Neuron (in vitro differentiated cells): Measurements from ENCODE around the gene RAB15.

Experiments used
- H2AFZ ChIP-seq: one replicate; pipeline ENCODE4 v1.6.1; 2013; ENCODE audit warnings: low read depth, mild to moderate bottlenecking, inconsistent platforms, low read length, moderate library complexity
- H3K27me3 ChIP-seq: one replicate; pipeline ENCODE4 v1.6.1; 2013; ENCODE audit warnings: low read length; ENCODE audit not compliant: insufficient read depth
- H3K36me3 ChIP-seq: one replicate; pipeline ENCODE4 v1.6.1; 2013; ENCODE audit warnings: low read length; ENCODE audit not compliant: insufficient read depth
- H3K4me1 ChIP-seq: one replicate; pipeline ENCODE4 v1.6.1; 2013; ENCODE audit warnings: low read length; ENCODE audit not compliant: insufficient read depth
- H3K4me3 ChIP-seq: 2 replicates; pipeline ENCODE4 v1.5.1; 2013; ENCODE audit warnings: mild to moderate bottlenecking, low read length, moderate library complexity
- H3K9me3 ChIP-seq: one replicate; pipeline ENCODE4 v1.6.1; 2013; ENCODE audit warnings: low read length

Gene RAB15

GRCh38 chr14:64971943-64972791 lies at the start of gene RAB15:
RAB15 (minus strand) TSS chr14:64972336; CDS start chr14:64972076, 260 bp downstream.
- no peaks in the 10 kb centered on the region for H3K27me3 ChIP-seq
- H3K4me1 ChIP-seq, result peaks cover 6% of the 10 kb centered on the region
- no peaks in the 10 kb centered on the region for H3K36me3 ChIP-seq
- no peaks in the 10 kb centered on the region for H3K9me3 ChIP-seq
- H3K4me3 ChIP-seq, result peak within 1 kb of the TSS; percentile 69
- peak within 1 kb of the TSS; percentile 82 for H2AFZ ChIP-seq

- Histone ChIP-seq H3K4me1 (peaks cover 21% of the 10 kb centered on the region), H3K36me3 (no peaks in the 10 kb centered on the region), H3K4me3 (no peak overlapping the region), H3K9me3 (no peaks in the 10 kb centered on the region), H3K27me3 (no peaks in the 10 kb centered on the region), H2AFZ (no peak overlapping the region)
Observed at GRCh38 chr14:65019944-65020566, 47.9 kb upstream of the RAB15 start.

GRCh38 chr14:65016471-65016870 lies 44.3 kb upstream of the RAB15 start:
- Histone ChIP-seq H3K4me3 (no peak overlapping the region), H3K4me1 (peaks cover 21% of the 10 kb centered on the region), H3K9me3 (no peaks in the 10 kb centered on the region), H2AFZ (no peak overlapping the region), H3K36me3 (peaks cover 16% of the 10 kb centered on the region), H3K27me3 (no peaks in the 10 kb centered on the region)

- Histone ChIP-seq H2AFZ (no peak overlapping the region), H3K9me3 (no peaks in the 10 kb centered on the region), H3K27me3 (no peaks in the 10 kb centered on the region), H3K4me3 (no peak overlapping the region), H3K36me3 (peaks cover 16% of the 10 kb centered on the region), H3K4me1 (peaks cover 21% of the 10 kb centered on the region)
Observed at GRCh38 chr14:65015391-65015790, 43.3 kb upstream of the RAB15 start.

GRCh38 chr14:65012353-65012752 lies 40.2 kb upstream of the RAB15 start:
- H3K4me1 ChIP-seq, result peaks cover 14% of the 10 kb centered on the region

GRCh38 chr14:65011538-65011937 lies 39.4 kb upstream of the RAB15 start:
- Histone ChIP-seq H3K4me3 (no peak overlapping the region), H3K9me3 (no peaks in the 10 kb centered on the region), H3K4me1 (peaks cover 8% of the 10 kb centered on the region), H3K27me3 (no peaks in the 10 kb centered on the region), H3K36me3 (peaks cover 19% of the 10 kb centered on the region), H2AFZ (no peak overlapping the region)

More at GRCh38 chr14:65012353-65012752, 40.2 kb upstream of the RAB15 start:
- Histone ChIP-seq H3K9me3 (no peaks in the 10 kb centered on the region), H3K36me3 (peaks cover 19% of the 10 kb centered on the region), H2AFZ (no peak overlapping the region), H3K27me3 (no peaks in the 10 kb centered on the region), H3K4me3 (no peak overlapping the region)

- no peaks in the 10 kb centered on the region for H3K27me3 ChIP-seq
- H3K4me1 ChIP-seq, result peaks cover 3% of the 10 kb centered on the region
- H3K4me3 ChIP-seq, result no peak overlapping the region
- no peaks in the 10 kb centered on the region for H3K9me3 ChIP-seq
- H3K36me3 ChIP-seq, result peaks cover 19% of the 10 kb centered on the region
- no peak overlapping the region for H2AFZ ChIP-seq
Observed at GRCh38 chr14:65010211-65010931, 38.2 kb upstream of the RAB15 start.

- no peak overlapping the region for H3K4me3 ChIP-seq
- peaks cover 3% of the 10 kb centered on the region for H3K4me1 ChIP-seq
- H3K36me3 ChIP-seq, result peaks cover 10% of the 10 kb centered on the region
- no peak overlapping the region for H2AFZ ChIP-seq
- H3K9me3 ChIP-seq, result no peaks in the 10 kb centered on the region
- H3K27me3 ChIP-seq, result no peaks in the 10 kb centered on the region
Observed at GRCh38 chr14:65007202-65007601, 35.1 kb upstream of the RAB15 start.

- H3K4me3 ChIP-seq, result no peak overlapping the region
Observed at GRCh38 chr14:65006261-65006721, 34.2 kb upstream of the RAB15 start.

GRCh38 chr14:65003394-65003793 lies 31.3 kb upstream of the RAB15 start:
- Histone ChIP-seq H2AFZ (no peak overlapping the region), H3K27me3 (no peaks in the 10 kb centered on the region), H3K4me3 (no peak overlapping the region), H3K9me3 (no peaks in the 10 kb centered on the region), H3K4me1 (peaks cover 3% of the 10 kb centered on the region), H3K36me3 (peaks cover 4% of the 10 kb centered on the region)

More at GRCh38 chr14:65006261-65006721, 34.2 kb upstream of the RAB15 start:
- no peak overlapping the region for H2AFZ ChIP-seq
- peaks cover 7% of the 10 kb centered on the region for H3K36me3 ChIP-seq
- peaks cover 3% of the 10 kb centered on the region for H3K4me1 ChIP-seq
- H3K27me3 ChIP-seq, result no peaks in the 10 kb centered on the region
- H3K9me3 ChIP-seq, result no peaks in the 10 kb centered on the region

GRCh38 chr14:65002586-65003210 lies 30.6 kb upstream of the RAB15 start:
- Histone ChIP-seq H3K27me3 (no peaks in the 10 kb centered on the region), H3K4me1 (peaks cover 3% of the 10 kb centered on the region), H3K4me3 (no peak overlapping the region), H3K36me3 (peaks cover 4% of the 10 kb centered on the region), H2AFZ (no peak overlapping the region), H3K9me3 (no peaks in the 10 kb centered on the region)

GRCh38 chr14:65001723-65002122 lies 29.6 kb upstream of the RAB15 start:
- no peak overlapping the region for H2AFZ ChIP-seq
- no peak overlapping the region for H3K4me3 ChIP-seq
- H3K36me3 ChIP-seq, result peaks cover 4% of the 10 kb centered on the region
- peaks cover 6% of the 10 kb centered on the region for H3K4me1 ChIP-seq
- H3K9me3 ChIP-seq, result no peaks in the 10 kb centered on the region
- H3K27me3 ChIP-seq, result no peaks in the 10 kb centered on the region
